ENCODE results near the gene BSCL2. TPM values are rescaled to one million over a fixed set of nuclear protein-coding genes. Genes with fewer than 3 reads are reported as not detected.
"Not testable (repeated sequence)": the region's sequence is repeated elsewhere in the genome, so short reads cannot be mapped to it uniquely, and the experiment has no call there.

Gene BSCL2
- polyA plus RNA-seq, 4 donors: 31.2 to 69.7 (median 50.4) TPM

DNA sequence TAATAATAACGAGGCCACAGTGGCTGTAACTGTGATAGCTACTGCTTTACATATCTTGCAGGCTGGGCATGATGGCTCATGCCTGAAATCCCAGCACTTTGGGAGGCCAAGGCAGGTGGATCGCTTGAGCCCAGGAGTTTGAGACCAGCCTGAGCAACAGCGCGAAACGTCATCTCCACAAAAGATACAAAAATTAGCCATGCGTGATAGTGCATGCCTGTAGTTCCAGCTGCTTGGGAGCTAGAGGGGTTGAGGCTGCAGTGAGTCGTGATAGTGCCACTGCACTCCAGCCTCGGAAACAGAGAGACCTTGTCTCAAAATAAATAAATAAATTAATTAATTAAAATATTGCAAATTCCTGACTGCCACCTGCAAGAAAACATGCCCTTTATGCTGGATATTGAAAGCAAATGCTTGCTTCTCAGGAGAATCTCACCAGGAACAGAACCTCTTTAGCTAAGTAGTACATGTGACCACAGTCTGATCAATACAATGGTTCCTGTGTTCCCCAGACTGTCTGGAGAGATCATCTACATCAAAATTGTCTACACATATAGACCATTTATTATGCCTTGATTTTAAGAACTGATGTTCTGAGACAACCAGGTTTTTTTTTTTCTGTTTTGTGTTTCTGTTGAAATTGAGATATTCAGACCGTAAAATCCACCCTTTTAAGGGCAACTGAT, 40.4 kb upstream of the BSCL2 start:
- DNase-seq (no peak), FAIRE-seq (no peak)
- peaks cover 2 to 23% (median 3%) of the 10 kb centered on the region in 3 donors for H3K36me3 ChIP-seq (ENCODE audit: control insufficient read depth in 3 of 3, insufficient read depth in 2 of 3, low read depth in 1 of 3, low read length in 3 of 3)
- 76 to 84% (median 81%) methylated on average over 9 of the region's 9 CpGs for WGBS, 3 donors
- H3K27ac ChIP-seq (ENCODE audit: low read depth in 1 of 3, low read length in 2 of 3): no peak overlapping the region
- H3K4me3 ChIP-seq (ENCODE audit: low read depth in 1 of 3, low read length in 3 of 3): no peak overlapping the region
- H3K4me1 ChIP-seq (ENCODE audit: control insufficient read depth in 3 of 3, insufficient read depth in 2 of 3, low read depth in 1 of 3, low read length in 2 of 3): peaks cover 0 to under 1% (median 0%) of the 10 kb centered on the region in 3 donors
- no peaks in the 10 kb centered on the region for H3K9me3 ChIP-seq (ENCODE audit: control insufficient read depth in 2 of 2, insufficient read depth in 1 of 2, low read depth in 1 of 2, low read length in 1 of 2)
- no peaks in the 10 kb centered on the region for H3K27me3 ChIP-seq (ENCODE audit: control insufficient read depth in 3 of 3, insufficient read depth in 3 of 3, low read length in 3 of 3)

DNA sequence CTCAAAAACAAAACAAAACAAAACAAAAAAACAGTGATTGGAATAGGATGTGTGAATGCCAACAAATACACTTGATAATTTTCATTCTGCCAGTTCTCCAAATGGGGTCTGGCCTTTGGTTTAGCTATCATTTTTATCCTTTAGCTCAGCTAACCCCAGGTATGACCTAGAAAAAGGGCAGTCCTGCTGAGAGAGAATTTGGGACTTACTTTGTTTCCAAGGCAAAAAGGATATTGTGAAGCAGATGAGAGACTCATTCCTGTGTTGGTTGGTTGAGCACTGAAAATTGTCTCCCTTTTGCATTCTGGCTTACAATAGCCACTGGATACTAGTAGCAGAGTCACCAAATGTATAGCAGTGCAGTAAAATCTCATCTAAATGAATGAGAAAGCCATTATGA, 30.0 kb upstream of the BSCL2 start:
- Histone ChIP-seq H3K36me3 (ENCODE audit: control insufficient read depth in 3 of 3, insufficient read depth in 2 of 3, low read depth in 1 of 3, low read length in 3 of 3) (peaks cover 4 to 66% (median 16%) of the 10 kb centered on the region in 3 donors), H3K4me1 (ENCODE audit: control insufficient read depth in 3 of 3, insufficient read depth in 2 of 3, low read depth in 1 of 3, low read length in 2 of 3) (no peaks in the 10 kb centered on the region), H3K27me3 (ENCODE audit: control insufficient read depth in 3 of 3, insufficient read depth in 3 of 3, low read length in 3 of 3) (no peaks in the 10 kb centered on the region), H3K27ac (ENCODE audit: low read depth in 1 of 3, low read length in 2 of 3) (no peak overlapping the region), H3K9me3 (ENCODE audit: control insufficient read depth in 2 of 2, insufficient read depth in 1 of 2, low read depth in 1 of 2, low read length in 1 of 2) (no peaks in the 10 kb centered on the region), H3K4me3 (ENCODE audit: low read depth in 1 of 3, low read length in 3 of 3) (no peak overlapping the region)
- no peak for FAIRE-seq
- DNase-seq: no peak

DNA sequence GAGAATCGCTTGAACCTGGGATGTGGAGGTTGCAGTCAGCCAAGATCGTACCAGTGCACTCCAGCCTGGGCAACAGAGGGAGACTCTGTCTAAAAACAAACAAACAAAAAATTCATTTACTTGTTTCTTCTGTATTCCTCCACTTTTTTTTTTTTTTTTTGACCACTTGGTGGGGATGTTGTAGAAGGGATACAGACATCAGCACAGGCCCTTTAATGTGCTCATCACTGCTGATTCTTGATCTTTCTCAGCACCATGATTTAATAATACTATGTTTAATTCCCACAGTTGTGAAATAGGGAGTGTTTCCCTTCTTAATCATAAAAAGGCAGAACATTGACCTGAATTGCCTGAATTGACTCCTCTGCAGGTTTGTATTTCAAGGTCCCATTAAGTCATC, 25.6 kb upstream of the BSCL2 start:
- no peaks in the 10 kb centered on the region for H3K27me3 ChIP-seq (ENCODE audit: control insufficient read depth in 3 of 3, insufficient read depth in 3 of 3, low read length in 3 of 3)
- no peak overlapping the region for H3K4me3 ChIP-seq (ENCODE audit: low read depth in 1 of 3, low read length in 3 of 3)
- peaks cover 4 to 45% (median 7%) of the 10 kb centered on the region in 3 donors for H3K36me3 ChIP-seq (ENCODE audit: control insufficient read depth in 3 of 3, insufficient read depth in 2 of 3, low read depth in 1 of 3, low read length in 3 of 3)
- no peak for FAIRE-seq
- 74 to 88% (median 77%) methylated on average over 2 of the region's 2 CpGs for WGBS, 3 donors
- no peak for DNase-seq
- no peaks in the 10 kb centered on the region for H3K9me3 ChIP-seq (ENCODE audit: control insufficient read depth in 2 of 2, insufficient read depth in 1 of 2, low read depth in 1 of 2, low read length in 1 of 2)
- no peak overlapping the region for H3K27ac ChIP-seq (ENCODE audit: low read depth in 1 of 3, low read length in 2 of 3)
- peaks cover 2% of the 10 kb centered on the region in 3 donors for H3K4me1 ChIP-seq (ENCODE audit: control insufficient read depth in 3 of 3, insufficient read depth in 2 of 3, low read depth in 1 of 3, low read length in 2 of 3)

DNA sequence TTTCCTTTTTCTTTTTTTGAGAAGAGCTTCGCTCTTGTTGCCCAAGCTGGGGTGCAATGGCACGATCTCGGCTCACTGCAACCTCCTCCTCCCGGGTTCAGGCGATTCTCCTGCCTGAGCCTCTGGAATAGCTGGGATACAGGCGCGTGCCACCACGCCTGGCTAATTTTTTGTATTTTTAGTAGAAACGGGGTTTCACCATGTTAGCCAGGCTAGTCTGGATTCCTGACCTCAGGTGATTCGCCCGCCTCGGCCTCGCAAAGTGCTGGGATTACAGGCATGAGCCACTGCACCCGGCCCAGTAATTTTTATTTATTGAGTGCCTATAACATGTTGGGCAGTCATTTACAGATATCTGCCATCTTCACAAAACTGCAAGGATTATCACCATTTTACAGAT, 22.9 kb upstream of the BSCL2 start:
- H3K36me3 ChIP-seq (ENCODE audit: control insufficient read depth in 3 of 3, insufficient read depth in 2 of 3, low read depth in 1 of 3, low read length in 3 of 3): peaks cover 3 to 31% (median 4%) of the 10 kb centered on the region in 3 donors
- FAIRE-seq; H3K27me3 ChIP-seq (ENCODE audit: control insufficient read depth in 3 of 3, insufficient read depth in 3 of 3, low read length in 3 of 3); DNase-seq; H3K4me1 ChIP-seq (ENCODE audit: control insufficient read depth in 3 of 3, insufficient read depth in 2 of 3, low read depth in 1 of 3, low read length in 2 of 3); H3K27ac ChIP-seq (ENCODE audit: low read depth in 1 of 3, low read length in 2 of 3); H3K4me3 ChIP-seq (ENCODE audit: low read depth in 1 of 3, low read length in 3 of 3); H3K9me3 ChIP-seq (ENCODE audit: control insufficient read depth in 2 of 2, insufficient read depth in 1 of 2, low read depth in 1 of 2, low read length in 1 of 2): not testable (repeated sequence)
- WGBS, 3 donors: 73 to 86% (median 73%) methylated on average over 14 of the region's 14 CpGs

DNA sequence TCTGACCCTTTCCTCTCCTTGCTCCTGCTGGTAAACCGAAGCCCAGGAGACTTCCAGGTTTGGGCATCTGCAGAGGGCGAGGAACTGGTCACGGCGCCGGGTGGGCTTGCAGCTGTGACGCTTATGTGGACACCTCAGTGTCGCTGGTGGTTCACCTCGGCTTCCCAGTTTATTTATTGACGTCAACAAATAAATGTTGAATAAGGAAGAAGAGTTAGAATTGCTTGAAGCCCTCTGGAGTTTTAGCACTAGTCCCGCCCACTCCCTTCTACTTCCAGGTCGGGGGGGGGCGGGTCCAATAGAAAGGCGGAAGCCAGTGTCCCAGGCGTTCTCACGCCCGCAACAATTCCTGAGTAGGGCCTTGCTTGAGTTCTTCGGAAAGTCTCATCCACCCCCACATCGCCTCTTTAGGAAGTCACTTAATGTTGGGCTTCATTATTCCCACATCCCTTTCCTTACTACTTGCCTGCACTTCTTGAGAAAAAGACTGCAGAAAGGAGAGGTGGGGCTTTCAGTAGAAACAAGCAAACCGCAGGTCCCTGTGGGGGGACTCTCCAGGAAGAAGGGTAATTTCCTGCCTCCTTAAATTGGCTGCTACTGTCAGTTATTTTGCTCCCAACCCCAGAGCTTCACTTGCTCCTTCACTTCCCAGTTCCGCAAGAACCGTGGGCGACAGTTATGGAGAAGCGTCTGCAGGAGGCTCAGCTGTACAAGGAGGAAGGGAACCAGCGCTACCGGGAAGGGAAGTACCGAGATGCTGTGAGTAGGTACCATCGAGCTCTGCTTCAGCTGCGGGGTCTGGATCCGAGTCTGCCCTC, 21.2 kb upstream of the BSCL2 start, which contains the start of gene TTC9C:
TSS of gene TTC9C (plus strand) at position 316 of the 818 bp plus-strand sequence. CDS start at position 679, 363 bp downstream.
- 0% methylated on average over 29 of the region's 29 CpGs for WGBS, 3 donors
- peaks cover 2 to 10% (median 2%) of the 10 kb centered on the region in 3 donors for H3K4me1 ChIP-seq (ENCODE audit: control insufficient read depth in 3 of 3, insufficient read depth in 2 of 3, low read depth in 1 of 3, low read length in 2 of 3)
- peak within 1 kb of the TSS; percentile 90 to 95 (median 95) for H3K27ac ChIP-seq (ENCODE audit: low read depth in 1 of 3, low read length in 2 of 3)
- DNase-seq: peak; percentile 92
- H3K9me3 ChIP-seq (ENCODE audit: control insufficient read depth in 2 of 2, insufficient read depth in 1 of 2, low read depth in 1 of 2, low read length in 1 of 2): no peaks in the 10 kb centered on the region
- H3K4me3 ChIP-seq (ENCODE audit: low read depth in 1 of 3, low read length in 3 of 3): peak within 1 kb of the TSS; percentile 81 to 83 (median 82)
- peaks cover 5 to 21% (median 6%) of the 10 kb centered on the region in 3 donors for H3K36me3 ChIP-seq (ENCODE audit: control insufficient read depth in 3 of 3, insufficient read depth in 2 of 3, low read depth in 1 of 3, low read length in 3 of 3)
- H3K27me3 ChIP-seq (ENCODE audit: control insufficient read depth in 3 of 3, insufficient read depth in 3 of 3, low read length in 3 of 3): no peaks in the 10 kb centered on the region
- no peak for FAIRE-seq

DNA sequence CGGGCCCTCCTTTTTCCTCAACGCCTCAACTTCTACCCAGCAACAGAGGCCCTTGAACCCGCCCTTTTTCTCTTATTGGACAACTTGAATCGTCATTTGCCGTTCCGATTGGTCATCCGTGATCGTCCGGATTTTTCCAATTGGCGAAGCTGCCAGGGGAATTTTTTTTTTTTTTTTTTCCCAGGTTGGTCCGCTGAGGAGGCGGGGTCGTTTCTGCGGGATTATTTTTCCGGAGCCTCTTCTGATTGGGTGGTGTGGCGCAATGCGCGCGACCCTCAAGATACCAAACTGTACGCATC, 20.6 kb upstream of the BSCL2 start:
- H3K4me1 ChIP-seq (ENCODE audit: control insufficient read depth in 3 of 3, insufficient read depth in 2 of 3, low read depth in 1 of 3, low read length in 2 of 3): peaks cover 2 to 10% (median 2%) of the 10 kb centered on the region in 3 donors
- FAIRE-seq: no peak
- no peaks in the 10 kb centered on the region for H3K9me3 ChIP-seq (ENCODE audit: control insufficient read depth in 2 of 2, insufficient read depth in 1 of 2, low read depth in 1 of 2, low read length in 1 of 2)

DNA sequence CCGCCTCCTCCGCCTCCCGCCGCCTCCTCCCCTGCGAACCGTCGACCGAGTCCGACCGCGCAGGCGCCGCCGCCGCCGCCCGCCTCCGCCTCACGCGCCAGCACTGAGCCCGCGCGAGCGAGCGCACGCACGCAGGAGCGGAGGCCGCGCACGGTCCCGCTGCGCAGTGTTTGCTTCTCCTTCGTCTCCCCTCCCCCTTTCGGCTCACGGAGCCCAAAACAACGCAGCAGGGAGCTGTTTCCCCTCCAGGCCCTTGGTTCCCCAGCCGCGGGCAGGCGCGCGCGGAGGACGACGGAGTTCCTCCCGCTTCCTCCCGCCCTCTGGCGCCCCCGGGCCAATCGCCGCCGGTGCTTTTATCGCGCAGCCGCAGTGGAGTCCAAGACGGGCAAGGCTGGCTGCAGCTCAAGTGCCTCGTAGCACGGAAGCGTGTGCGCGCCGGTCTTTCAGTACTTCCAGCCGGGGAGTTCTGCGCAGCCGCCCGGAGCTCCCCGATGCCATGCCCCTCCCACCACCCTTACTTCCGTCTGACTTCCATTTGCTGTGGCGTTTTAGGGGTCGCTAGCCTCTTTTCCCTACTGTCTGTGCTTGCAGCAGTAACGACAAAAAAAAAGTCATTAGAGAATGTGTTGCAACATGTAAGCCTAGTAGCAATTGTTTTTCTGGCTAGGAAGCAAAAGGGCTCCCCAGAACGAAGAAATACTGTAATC, 20.1 kb upstream of the BSCL2 start, which contains the start of gene HNRNPUL2:
TSS of gene HNRNPUL2 (minus strand) at position 293 of the 707 bp plus-strand sequence. CDS start 301 bp downstream, outside the sequence.
- Histone ChIP-seq H3K36me3 (ENCODE audit: control insufficient read depth in 3 of 3, insufficient read depth in 2 of 3, low read depth in 1 of 3, low read length in 3 of 3) (peaks cover 7 to 29% (median 13%) of the 10 kb centered on the region in 3 donors), H3K27me3 (ENCODE audit: control insufficient read depth in 3 of 3, insufficient read depth in 3 of 3, low read length in 3 of 3) (no peaks in the 10 kb centered on the region), H3K27ac (ENCODE audit: low read depth in 1 of 3, low read length in 2 of 3) (peak within 1 kb of the TSS; percentile 90 to 95 (median 95)), H3K9me3 (ENCODE audit: control insufficient read depth in 2 of 2, insufficient read depth in 1 of 2, low read depth in 1 of 2, low read length in 1 of 2) (no peaks in the 10 kb centered on the region), H3K4me3 (ENCODE audit: low read depth in 1 of 3, low read length in 3 of 3) (peak within 1 kb of the TSS; percentile 81 to 83 (median 82)), H3K4me1 (ENCODE audit: control insufficient read depth in 3 of 3, insufficient read depth in 2 of 3, low read depth in 1 of 3, low read length in 2 of 3) (peaks cover 2 to 10% (median 2%) of the 10 kb centered on the region in 3 donors)
- no peak for FAIRE-seq
- WGBS, 3 donors: 0 to 1% (median 1%) methylated on average over 61 to 72 of the region's 72 CpGs
- DNase-seq: peak; percentile 99 to 100

More for the DNA sequence above, 20.6 kb upstream of the BSCL2 start:
- peak; percentile 98 to 99 for DNase-seq
- no peaks in the 10 kb centered on the region for H3K27me3 ChIP-seq (ENCODE audit: control insufficient read depth in 3 of 3, insufficient read depth in 3 of 3, low read length in 3 of 3)
- peak overlapping the region; percentile 79 to 82 (median 81) for H3K4me3 ChIP-seq (ENCODE audit: low read depth in 1 of 3, low read length in 3 of 3)
- 0 to 1% (median 1%) methylated on average over 20 of the region's 20 CpGs for WGBS, 3 donors
- H3K36me3 ChIP-seq (ENCODE audit: control insufficient read depth in 3 of 3, insufficient read depth in 2 of 3, low read depth in 1 of 3, low read length in 3 of 3): peaks cover 5 to 25% (median 8%) of the 10 kb centered on the region in 3 donors
- H3K27ac ChIP-seq (ENCODE audit: low read depth in 1 of 3, low read length in 2 of 3): peak overlapping the region; percentile 90 to 95 (median 95)

DNA sequence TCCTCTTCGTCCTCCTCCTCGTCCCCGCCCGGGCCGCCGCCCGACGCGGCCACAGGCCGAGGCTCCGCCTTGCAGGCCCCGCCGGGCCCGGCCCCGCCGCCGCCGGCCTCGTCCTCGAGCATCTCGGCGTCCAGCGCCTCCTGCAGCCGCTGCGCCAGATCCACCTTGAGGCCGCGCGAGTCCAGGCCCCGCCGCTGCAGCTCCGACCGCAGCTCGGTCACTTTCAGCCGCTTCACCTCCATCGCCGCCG, 19.6 kb upstream of the BSCL2 start:
- Histone ChIP-seq H3K27me3 (ENCODE audit: control insufficient read depth in 3 of 3, insufficient read depth in 3 of 3, low read length in 3 of 3) (no peaks in the 10 kb centered on the region), H3K4me3 (ENCODE audit: low read depth in 1 of 3, low read length in 3 of 3) (peak overlapping the region; percentile 81 to 83 (median 82)), H3K36me3 (ENCODE audit: control insufficient read depth in 3 of 3, insufficient read depth in 2 of 3, low read depth in 1 of 3, low read length in 3 of 3) (peaks cover 11 to 32% (median 18%) of the 10 kb centered on the region in 3 donors), H3K9me3 (ENCODE audit: control insufficient read depth in 2 of 2, insufficient read depth in 1 of 2, low read depth in 1 of 2, low read length in 1 of 2) (no peaks in the 10 kb centered on the region), H3K4me1 (ENCODE audit: control insufficient read depth in 3 of 3, insufficient read depth in 2 of 3, low read depth in 1 of 3, low read length in 2 of 3) (peaks cover 2 to 10% (median 2%) of the 10 kb centered on the region in 3 donors), H3K27ac (ENCODE audit: low read depth in 1 of 3, low read length in 2 of 3) (peak overlapping the region; percentile 90 to 95 (median 95))
- WGBS, 3 donors: 1% methylated on average over 15 to 37 of the region's 37 CpGs; no CpG with 5 or more reads in 1 of the 3 donors
- DNase-seq (no peak), FAIRE-seq (no peak)

Measured in small intestine (tissue), 7 donors.